Measurements from ENCODE around the gene ZFHX3. TPM values are rescaled to one million over a fixed set of nuclear protein-coding genes. Genes with fewer than 3 reads are reported as not detected.

Gene ZFHX3
- total and polyA plus RNA-seq, 9 of the 15 experiments (the other 6 are each of a cell fraction or from before 2014, with no cell fraction given) = 0.01 to 0.23 (median 0.06) TPM; not detected in 4

DNA sequence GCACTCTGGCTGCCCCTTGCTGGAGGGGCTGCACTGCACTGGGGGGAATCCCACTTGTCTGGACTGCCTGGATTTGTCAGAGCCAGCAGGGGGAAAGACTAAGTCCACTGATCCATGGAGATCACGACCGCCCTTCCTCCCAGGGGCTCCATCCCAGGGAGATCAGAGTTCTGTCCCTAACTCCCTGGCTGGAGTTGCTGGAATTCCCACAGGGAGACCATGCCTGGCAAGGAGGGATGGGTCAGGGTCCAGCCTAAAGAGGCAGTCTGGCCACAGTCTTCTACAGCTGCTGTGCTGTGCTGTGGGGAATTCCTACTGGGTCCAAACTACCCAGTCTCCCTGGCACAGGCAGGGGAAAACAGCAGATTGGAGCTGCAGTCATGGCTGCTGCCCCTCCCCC lies 311.9 kb downstream of the ZFHX3 start:
- Histone ChIP-seq H3K27me3 (ENCODE audit: control insufficient read depth in 2 of 2, insufficient read depth in 2 of 2, low read length in 2 of 2) (no peaks in the 10 kb centered on the region), H3K9me3 (replicated peaks; ENCODE audit: control insufficient read depth, insufficient read depth, low read depth, low read length) (no peaks in the 10 kb centered on the region), H2AFZ (ENCODE audit: low read depth, low read length) (no peak overlapping the region), H3K4me3 (no peak overlapping the region), H3K4me1 (replicated peaks in 1 of 2; ENCODE audit: control insufficient read depth in 2 of 2, insufficient read depth in 2 of 2, low read length in 2 of 2) (no peaks in the 10 kb centered on the region; a peak in 1 of 5 replicates), H3K9ac (ENCODE audit: insufficient read depth in 1 of 2, low read depth in 2 of 2, low read length in 2 of 2) (no peak overlapping the region), H3K36me3 (ENCODE audit: control insufficient read depth, insufficient read depth, low read length) (no peaks in the 10 kb centered on the region), H3K4me2 (ENCODE audit: insufficient read depth, low read length) (no peak overlapping the region), H3K27ac (ENCODE audit: extremely low read depth, low read depth, low read length) (no peak overlapping the region), H4K20me1 (replicated peaks; ENCODE audit: control insufficient read depth, insufficient read depth, low read length) (no peaks in the 10 kb centered on the region), H3K79me2 (ENCODE audit: control insufficient read depth, insufficient read depth, low read length) (no peaks in the 10 kb centered on the region), H3K9me1 (ENCODE audit: control insufficient read depth, insufficient read depth, low read length) (no peaks in the 10 kb centered on the region)
- ATAC-seq (no peak), DNase-seq (ENCODE audit: extremely low read depth in 1 of 4, low spot score in 3 of 4) (no peak), FAIRE-seq (no peak)
- in situ Hi-C loops (cut with MboI) = no loop called here
- BruUV-seq (replicated peaks) = no TSS peak
- 14% methylated on average over 2 of the region's 2 CpGs for WGBS (ENCODE audit: insufficient coverage, low coverage, missing lambda C conversion rate)
- intact Hi-C loops (cut with micrococcal nuclease) = no loop called here
- ChIA-PET CTCF (ENCODE audit: low intra/inter-chr PET ratio) (no interaction called here), POLR2A (no interaction called here)
- TF ChIP-seq YBX1 (IDR thresholded peaks at IDR 0.05) = no peak
- TF ChIP-seq THRA (IDR thresholded peaks at IDR 0.05) = no peak
- no peak for TF ChIP-seq HNRNPK (IDR thresholded peaks at IDR 0.05; ENCODE audit: low read depth, low read length, poor library complexity, severe bottlenecking)
- TF ChIP-seq NFE2 (IDR thresholded peaks at IDR 0.05; ENCODE audit: low read depth) = no peak
- no peak for TF ChIP-seq SP1 (CRISPR knock-in tag; IDR thresholded peaks at IDR 0.05)
- no peak for TF ChIP-seq FIP1L1 (IDR thresholded peaks at IDR 0.05; ENCODE audit: low read depth, low read length, poor library complexity, severe bottlenecking)

Small RNA genes within 50 kb of the gene (small RNA-seq; reads per million reads assigned to genes)
- gene AC002044.1 = not detected
- gene RNU7-71P = not detected

All from K562 (cell line).